GM13976 (cell line): ENCODE data around the gene LCN9.

ENCODE experiments used
- DNase-seq: peaks from one replicate; pipeline ENCODE4 v3.0.0; 2012; ENCODE audit warnings: low spot score
- CTCF ChIP-seq: IDR thresholded peaks from 2 replicates; pipeline ENCODE4 v1.5.1; 2012; ENCODE audit warnings: borderline replicate concordance, mild to moderate bottlenecking; ENCODE audit not compliant: insufficient read depth; ENCODE audit errors: extremely low read depth, missing control alignments, control extremely low read depth
- in situ Hi-C: fragments of 300-500 bp; cut with MboI; formaldehyde crosslinking; loops from one replicate; pipeline ENCODE4 v1.12.0; 2022; ENCODE audit warnings: low sequenced_read_pairs, mixed read lengths, inconsistent platforms; ENCODE audit not compliant: unreplicated experiment

Gene LCN9

GRCh38 chr9:135647884-135648283 is 15.2 kb upstream of the LCN9 start:
- no peak for DNase-seq
- TF ChIP-seq CTCF, result no peak
- in situ Hi-C loops, result no loop called here

- no peak for TF ChIP-seq CTCF
- in situ Hi-C loops, result no loop called here
- no peak for DNase-seq
Observed at GRCh38 chr9:135648494-135649410, 14.4 kb upstream of the LCN9 start.

GRCh38 chr9:135649508-135649907 is 13.6 kb upstream of the LCN9 start:
- in situ Hi-C loops, result no loop called here
- TF ChIP-seq CTCF, result no peak
- no peak for DNase-seq

GRCh38 chr9:135650408-135650807 is 12.7 kb upstream of the LCN9 start:
- no peak for DNase-seq
- TF ChIP-seq CTCF, result no peak
- in situ Hi-C loops, result no loop called here

GRCh38 chr9:135655317-135655716 is 7.8 kb upstream of the LCN9 start:
- TF ChIP-seq CTCF, result no peak
- in situ Hi-C loops, result no loop called here
- peak; percentile 17 for DNase-seq

- in situ Hi-C loops, result no loop called here
- TF ChIP-seq CTCF, result no peak
Observed at GRCh38 chr9:135657416-135657815, 5.7 kb upstream of the LCN9 start.

More at GRCh38 chr9:135657416-135657815, 5.7 kb upstream of the LCN9 start:
- DNase-seq, result no peak
